ENCODE results near the gene KLF11. TPM values are rescaled to one million over a fixed set of nuclear protein-coding genes. Genes with fewer than 3 reads are reported as not detected.

KLF11 gene
- total and polyA plus RNA-seq, 9 of the 15 experiments (the other 6 are each of a cell fraction or from before 2014, with no cell fraction given): 2.1 to 13.4 (median 6.5) TPM

Small RNA genes lying within 50 kb of the gene (small RNA-seq; reads per million reads assigned to genes)
- not detected for gene RF00568

Other genes with a start within 250 kb of the KLF11 start
- gene TAF1B, start 200.1 kb upstream of the KLF11 start, total RNA-seq (2014; rRNA removed): 8.8 and 15.3 TPM in 2 replicates
- gene TAF1B, start 200.1 kb upstream of the KLF11 start, total RNA-seq (2014; rRNA removed; fragmentation: Illumina TruSeq; extraction: Trizol): 25.1 and 28.4 TPM in 2 replicates
- 24.3 and 24.8 TPM in 2 replicates for gene TAF1B, start 200.1 kb upstream of the KLF11 start, total RNA-seq (2015; rRNA removed; fragmentation: Illumina TruSeq; extraction: Trizol)
- 20.4 and 20.7 TPM in 2 replicates for gene TAF1B, start 200.1 kb upstream of the KLF11 start, total RNA-seq (2021)
- gene TAF1B, start 200.1 kb upstream of the KLF11 start, polyA plus RNA-seq (2011; rRNA removed): 11.5 and 17.3 TPM in 2 replicates
- 15.0 and 16.8 TPM in 2 replicates for gene TAF1B, start 200.1 kb upstream of the KLF11 start, polyA plus RNA-seq (2014; fragmentation: Illumina TruSeq; extraction: Trizol)
- gene TAF1B, start 200.1 kb upstream of the KLF11 start, polyA plus RNA-seq (2014; fragmentation: Nextera tagmentation; extraction: Ambion mirVana): 10 to 100 TPM; 13.2 to 17.4 TPM
- gene TAF1B, start 200.1 kb upstream of the KLF11 start, polyA plus RNA-seq (2014; rRNA removed): 9.9 and 12.9 TPM in 2 replicates
- 4.2 and 4.5 TPM in 2 replicates for gene GRHL1, start 91.9 kb upstream of the KLF11 start, total RNA-seq (2014; rRNA removed)
- 5.1 and 5.4 TPM in 2 replicates for gene GRHL1, start 91.9 kb upstream of the KLF11 start, total RNA-seq (2014; rRNA removed; fragmentation: Illumina TruSeq; extraction: Trizol)
- gene GRHL1, start 91.9 kb upstream of the KLF11 start, total RNA-seq (2015; rRNA removed; fragmentation: Illumina TruSeq; extraction: Trizol): 3.2 and 3.4 TPM in 2 replicates
- gene GRHL1, start 91.9 kb upstream of the KLF11 start, total RNA-seq (2021): 4.6 and 5.5 TPM in 2 replicates
- gene GRHL1, start 91.9 kb upstream of the KLF11 start, polyA plus RNA-seq (2011; rRNA removed): 6.1 and 6.5 TPM in 2 replicates
- 4.4 and 5.0 TPM in 2 replicates for gene GRHL1, start 91.9 kb upstream of the KLF11 start, polyA plus RNA-seq (2014; fragmentation: Illumina TruSeq; extraction: Trizol)
- gene GRHL1, start 91.9 kb upstream of the KLF11 start, polyA plus RNA-seq (2014; fragmentation: Nextera tagmentation; extraction: Ambion mirVana): 1 to 10 TPM; 1.7 to 1.9 TPM
- 4.7 and 5.8 TPM in 2 replicates for gene GRHL1, start 91.9 kb upstream of the KLF11 start, polyA plus RNA-seq (2014; rRNA removed)
- not detected in 2 replicates for gene CYS1, start 36.9 kb downstream of the KLF11 start, total RNA-seq (2014; rRNA removed)
- gene CYS1, start 36.9 kb downstream of the KLF11 start, total RNA-seq (2014; rRNA removed; fragmentation: Illumina TruSeq; extraction: Trizol): not detected in 2 replicates
- not detected in 2 replicates for gene CYS1, start 36.9 kb downstream of the KLF11 start, total RNA-seq (2015; rRNA removed; fragmentation: Illumina TruSeq; extraction: Trizol)
- gene CYS1, start 36.9 kb downstream of the KLF11 start, total RNA-seq (2021): 0.11 TPM in 1 of 2 replicates, not detected in the other
- gene CYS1, start 36.9 kb downstream of the KLF11 start, polyA plus RNA-seq (2011; rRNA removed): not detected in 2 replicates
- not detected in 2 replicates for gene CYS1, start 36.9 kb downstream of the KLF11 start, polyA plus RNA-seq (2014; fragmentation: Illumina TruSeq; extraction: Trizol)
- gene CYS1, start 36.9 kb downstream of the KLF11 start, polyA plus RNA-seq (2014; fragmentation: Nextera tagmentation; extraction: Ambion mirVana): not detected
- 0.13 TPM in 1 of 2 replicates, not detected in the other for gene CYS1, start 36.9 kb downstream of the KLF11 start, polyA plus RNA-seq (2014; rRNA removed)
- gene RRM2, start 79.2 kb downstream of the KLF11 start, total RNA-seq (2014; rRNA removed): 241 and 276 TPM in 2 replicates
- gene RRM2, start 79.2 kb downstream of the KLF11 start, total RNA-seq (2014; rRNA removed; fragmentation: Illumina TruSeq; extraction: Trizol): 128 and 148 TPM in 2 replicates
- 109 and 112 TPM in 2 replicates for gene RRM2, start 79.2 kb downstream of the KLF11 start, total RNA-seq (2015; rRNA removed; fragmentation: Illumina TruSeq; extraction: Trizol)
- gene RRM2, start 79.2 kb downstream of the KLF11 start, total RNA-seq (2021): 244 and 253 TPM in 2 replicates
- 76.7 and 81.3 TPM in 2 replicates for gene RRM2, start 79.2 kb downstream of the KLF11 start, polyA plus RNA-seq (2011; rRNA removed)
- 155 and 157 TPM in 2 replicates for gene RRM2, start 79.2 kb downstream of the KLF11 start, polyA plus RNA-seq (2014; fragmentation: Illumina TruSeq; extraction: Trizol)
- 10 to 100 TPM; 50.1 to 50.7 TPM for gene RRM2, start 79.2 kb downstream of the KLF11 start, polyA plus RNA-seq (2014; fragmentation: Nextera tagmentation; extraction: Ambion mirVana)
- 161 and 210 TPM in 2 replicates for gene RRM2, start 79.2 kb downstream of the KLF11 start, polyA plus RNA-seq (2014; rRNA removed)